ENCODE data around the gene COMMD2.

GRCh38 chr3:149732234-149732633 lies 20.1 kb downstream of the COMMD2 start:
- TF ChIP-seq POLR2A (IDR thresholded peaks at IDR 0.05): no peak
- TF ChIP-seq, protein P1, sequence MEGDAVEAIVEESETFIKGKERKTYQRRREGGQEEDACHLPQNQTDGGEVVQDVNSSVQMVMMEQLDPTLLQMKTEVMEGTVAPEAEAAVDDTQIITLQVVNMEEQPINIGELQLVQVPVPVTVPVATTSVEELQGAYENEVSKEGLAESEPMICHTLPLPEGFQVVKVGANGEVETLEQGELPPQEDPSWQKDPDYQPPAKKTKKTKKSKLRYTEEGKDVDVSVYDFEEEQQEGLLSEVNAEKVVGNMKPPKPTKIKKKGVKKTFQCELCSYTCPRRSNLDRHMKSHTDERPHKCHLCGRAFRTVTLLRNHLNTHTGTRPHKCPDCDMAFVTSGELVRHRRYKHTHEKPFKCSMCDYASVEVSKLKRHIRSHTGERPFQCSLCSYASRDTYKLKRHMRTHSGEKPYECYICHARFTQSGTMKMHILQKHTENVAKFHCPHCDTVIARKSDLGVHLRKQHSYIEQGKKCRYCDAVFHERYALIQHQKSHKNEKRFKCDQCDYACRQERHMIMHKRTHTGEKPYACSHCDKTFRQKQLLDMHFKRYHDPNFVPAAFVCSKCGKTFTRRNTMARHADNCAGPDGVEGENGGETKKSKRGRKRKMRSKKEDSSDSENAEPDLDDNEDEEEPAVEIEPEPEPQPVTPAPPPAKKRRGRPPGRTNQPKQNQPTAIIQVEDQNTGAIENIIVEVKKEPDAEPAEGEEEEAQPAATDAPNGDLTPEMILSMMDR (IDR thresholded peaks at IDR 0.05): no peak
